ENCODE data around the gene C1QTNF6.

C1QTNF6 gene

DNA sequence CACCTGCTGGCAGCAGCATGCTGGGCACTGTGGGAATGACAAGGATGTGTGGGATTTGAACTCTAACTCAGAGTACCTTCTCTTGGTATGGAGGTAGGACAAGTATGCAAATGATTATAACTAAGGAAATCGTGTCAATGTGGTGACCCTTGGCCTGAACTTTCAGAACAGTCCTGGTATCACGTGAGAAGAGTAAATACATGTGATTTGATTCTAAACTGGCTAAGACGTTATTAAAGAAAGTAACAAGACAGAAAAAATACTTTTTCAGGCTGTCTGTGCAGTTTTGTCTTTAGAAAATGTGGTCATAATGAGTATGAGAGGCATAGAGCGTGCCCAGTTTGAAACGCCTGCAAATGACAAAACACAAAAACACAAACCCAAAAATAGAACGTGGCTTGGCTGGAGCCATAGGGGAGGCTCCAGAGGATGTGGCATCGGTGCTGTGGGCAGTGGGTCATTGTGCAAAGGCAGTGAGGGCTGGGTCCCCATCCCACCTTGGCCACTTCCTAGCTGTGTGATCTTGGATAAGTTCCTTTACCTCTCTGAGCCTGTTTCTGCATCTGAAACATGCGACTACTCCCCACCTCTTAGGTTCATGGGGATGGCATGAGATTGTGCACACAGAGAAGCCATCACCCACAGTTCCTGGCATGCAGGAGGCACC, 19.9 kb downstream of the C1QTNF6 start:
- TF ChIP-seq, protein P1, sequence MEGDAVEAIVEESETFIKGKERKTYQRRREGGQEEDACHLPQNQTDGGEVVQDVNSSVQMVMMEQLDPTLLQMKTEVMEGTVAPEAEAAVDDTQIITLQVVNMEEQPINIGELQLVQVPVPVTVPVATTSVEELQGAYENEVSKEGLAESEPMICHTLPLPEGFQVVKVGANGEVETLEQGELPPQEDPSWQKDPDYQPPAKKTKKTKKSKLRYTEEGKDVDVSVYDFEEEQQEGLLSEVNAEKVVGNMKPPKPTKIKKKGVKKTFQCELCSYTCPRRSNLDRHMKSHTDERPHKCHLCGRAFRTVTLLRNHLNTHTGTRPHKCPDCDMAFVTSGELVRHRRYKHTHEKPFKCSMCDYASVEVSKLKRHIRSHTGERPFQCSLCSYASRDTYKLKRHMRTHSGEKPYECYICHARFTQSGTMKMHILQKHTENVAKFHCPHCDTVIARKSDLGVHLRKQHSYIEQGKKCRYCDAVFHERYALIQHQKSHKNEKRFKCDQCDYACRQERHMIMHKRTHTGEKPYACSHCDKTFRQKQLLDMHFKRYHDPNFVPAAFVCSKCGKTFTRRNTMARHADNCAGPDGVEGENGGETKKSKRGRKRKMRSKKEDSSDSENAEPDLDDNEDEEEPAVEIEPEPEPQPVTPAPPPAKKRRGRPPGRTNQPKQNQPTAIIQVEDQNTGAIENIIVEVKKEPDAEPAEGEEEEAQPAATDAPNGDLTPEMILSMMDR (IDR thresholded peaks at IDR 0.05; ENCODE audit: insufficient read depth, low read length, missing control alignments), result no peak
- H3K4me3 ChIP-seq (ENCODE audit: low read depth, low read length), result no peak overlapping the region
- ChIA-PET CTCF (interaction anchor here (1.2 to 9.8 kb wide), 3 partner anchors 12 to 92 kb away, joined by 4 to 199 read pairs (median 31); no protein-coding TSS in a partner anchor), POLR2A (no interaction called here)
- DNase-seq (ENCODE audit: low read depth, low spot score), result no peak

DNA sequence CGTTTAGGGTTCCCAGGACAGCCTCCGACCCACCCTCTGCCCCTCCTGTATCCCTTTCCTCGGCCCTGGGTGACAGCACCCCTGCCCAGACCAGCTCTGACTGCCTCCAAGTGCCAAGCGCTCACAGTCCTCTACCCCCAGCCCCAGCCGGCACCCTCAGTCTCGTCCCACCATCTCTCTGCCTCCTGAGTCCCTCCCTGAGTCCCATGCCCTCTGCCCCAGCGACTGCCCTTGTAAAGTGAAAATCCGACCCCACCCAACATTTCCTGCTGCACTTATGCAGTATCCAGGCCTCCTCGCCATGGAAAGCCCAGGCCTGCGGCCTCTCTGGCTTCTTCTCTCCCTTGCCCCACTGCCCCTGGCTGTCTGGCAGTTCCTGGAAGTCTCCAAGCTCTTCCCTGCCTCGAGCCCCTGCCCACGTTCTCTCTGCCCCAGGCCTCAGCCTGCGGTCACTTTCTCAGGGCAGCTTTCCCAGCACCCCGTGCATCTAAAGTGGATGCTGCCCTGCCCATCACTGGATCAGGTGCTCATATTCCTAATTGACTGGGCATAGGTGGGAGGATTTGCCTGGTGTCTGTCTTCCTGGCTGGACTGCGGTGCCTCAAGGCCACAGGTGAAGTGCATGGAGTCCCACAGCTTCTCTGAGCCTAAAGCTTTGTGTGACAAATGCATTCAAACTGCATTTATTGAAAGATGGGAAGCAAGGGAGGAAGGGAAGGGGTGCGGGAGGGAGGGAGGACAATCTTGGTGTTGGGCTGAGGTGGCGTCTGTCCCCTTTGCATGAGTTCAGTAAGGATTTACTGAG, 20.7 kb downstream of the C1QTNF6 start:
- no peak for DNase-seq (ENCODE audit: low read depth, low spot score)
- POLR2A ChIA-PET, result no interaction called here
- TF ChIP-seq, protein P1 (IDR thresholded peaks at IDR 0.05; ENCODE audit: insufficient read depth, low read length, missing control alignments), result no peak
- CTCF ChIA-PET, result interaction anchor here (0.8 to 9.8 kb wide), 11 partner anchors 8 to 290 kb away, joined by 3 to 199 read pairs (median 11); no protein-coding TSS in a partner anchor
- no peak overlapping the region for H3K4me3 ChIP-seq (ENCODE audit: low read depth, low read length)

DNA sequence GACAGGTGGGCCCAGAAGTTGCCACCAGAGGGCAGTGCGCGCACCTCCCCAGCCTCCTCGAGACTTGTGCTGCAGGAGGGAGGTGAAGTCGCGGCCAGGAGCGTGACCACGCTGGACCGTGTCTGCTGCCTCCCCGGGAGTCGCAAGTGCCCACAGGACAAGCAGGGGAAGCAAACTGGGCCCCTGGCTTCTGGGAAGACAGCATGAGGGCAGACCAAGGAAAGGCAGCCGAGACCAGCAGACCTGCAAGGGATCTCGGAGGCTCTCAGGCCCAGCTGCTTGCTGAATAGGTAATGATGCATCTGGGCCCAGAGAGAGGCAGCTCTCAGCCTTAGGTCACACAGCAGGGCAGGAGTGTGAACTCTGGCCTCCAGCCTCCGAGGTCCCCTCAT, 21.4 kb downstream of the C1QTNF6 start:
- TF ChIP-seq, protein P1 (IDR thresholded peaks at IDR 0.05; ENCODE audit: insufficient read depth, low read length, missing control alignments), result peak; percentile 93
- ChIA-PET CTCF (interaction anchor here (0.9 to 9.8 kb wide), 15 partner anchors 7 to 291 kb away, joined by 3 to 199 read pairs (median 7); partner anchors contain the start of gene C1QTNF6), POLR2A (no interaction called here)
- no peak for DNase-seq (ENCODE audit: low read depth, low spot score)
- H3K4me3 ChIP-seq (ENCODE audit: low read depth, low read length), result no peak overlapping the region

DNA sequence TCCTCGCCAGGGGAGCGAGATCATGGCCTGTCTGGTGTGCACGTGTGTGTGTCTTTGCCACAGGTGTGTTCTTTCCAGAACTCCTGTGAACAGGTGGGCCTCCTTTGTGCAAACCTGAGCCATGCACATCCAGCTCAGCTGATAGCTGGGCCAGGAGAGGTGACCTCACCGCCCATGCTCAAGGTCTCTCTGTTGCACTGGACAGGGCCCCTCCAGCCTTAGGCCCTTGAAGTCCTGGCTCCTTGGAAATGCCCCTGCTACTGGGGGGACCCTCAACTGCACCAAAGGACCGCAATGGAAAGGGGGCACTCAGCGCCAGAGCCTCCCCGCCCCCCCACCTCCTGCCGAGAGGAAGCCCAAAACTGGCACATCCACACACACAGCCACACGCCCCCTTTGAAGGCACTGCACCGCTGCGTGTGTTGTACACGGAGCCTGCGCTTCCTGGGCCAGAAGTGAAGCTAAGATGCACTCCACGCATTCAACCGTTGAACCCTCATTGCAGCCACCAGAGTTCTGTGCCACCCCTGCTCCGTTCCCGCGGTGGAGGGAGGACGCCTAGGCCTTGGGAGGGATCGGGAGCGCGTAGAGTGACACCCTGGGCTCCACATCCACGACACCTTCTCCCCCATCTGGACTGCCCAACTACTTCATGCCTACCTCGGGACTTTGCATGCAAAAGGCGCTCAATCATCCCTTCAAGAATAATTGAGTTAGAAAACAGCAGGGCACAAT, 21.9 kb downstream of the C1QTNF6 start:
- ChIA-PET POLR2A (no interaction called here), CTCF (interaction anchor here (0.7 to 9.8 kb wide), 24 partner anchors 8 to 291 kb away, joined by 3 to 199 read pairs (median 4); partner anchors contain the start of gene C1QTNF6)
- no peak overlapping the region for H3K4me3 ChIP-seq (ENCODE audit: low read depth, low read length)
- TF ChIP-seq, protein P1 (IDR thresholded peaks at IDR 0.05; ENCODE audit: insufficient read depth, low read length, missing control alignments), result no peak
- no peak for DNase-seq (ENCODE audit: low read depth, low spot score)

DNA sequence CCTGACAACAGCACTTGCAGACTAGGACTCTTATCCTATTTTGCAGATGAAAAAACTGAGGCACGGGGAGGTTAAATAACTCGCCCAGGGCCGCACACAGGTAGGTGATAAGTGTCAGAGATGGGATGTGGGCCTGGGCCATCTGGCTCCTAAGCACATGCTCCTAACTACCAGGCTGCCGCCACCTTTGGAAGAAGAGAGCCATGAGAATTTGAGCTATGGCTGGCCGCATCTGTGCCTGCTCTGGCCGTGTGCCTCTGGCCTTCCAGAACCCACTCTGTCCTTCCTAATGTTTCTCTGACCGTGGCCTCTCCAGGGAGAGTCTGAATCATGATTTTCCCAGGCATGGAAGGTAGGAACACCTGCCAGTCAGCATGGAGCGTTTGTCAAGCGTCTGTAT, 23.0 kb downstream of the C1QTNF6 start:
- POLR2A ChIA-PET, result no interaction called here
- TF ChIP-seq, protein P1 (IDR thresholded peaks at IDR 0.05; ENCODE audit: insufficient read depth, low read length, missing control alignments), result no peak
- CTCF ChIA-PET, result interaction anchor here (0.7 to 9.8 kb wide), 23 partner anchors 8 to 120 kb away, joined by 3 to 199 read pairs (median 4); partner anchors contain the start of gene C1QTNF6

More for the DNA sequence above, 23.0 kb downstream of the C1QTNF6 start:
- no peak overlapping the region for H3K4me3 ChIP-seq (ENCODE audit: low read depth, low read length)
- DNase-seq (ENCODE audit: low read depth, low spot score), result no peak

Data from AG04449 (cell line).